Subcutaneous adipose tissue (tissue), 4 donors: ENCODE results near the gene GMCL2. TPM values are rescaled to one million over a fixed set of nuclear protein-coding genes. Genes with fewer than 3 reads are reported as not detected.

Experiments used
- CTCF ChIP-seq: fragments of 450-650 bp; IDR thresholded peaks from one replicate; pipeline ENCODE4 v1.5.1; 2016; ENCODE audit warnings: low read depth, mild to moderate bottlenecking, control low read depth, antibody characterized with exemption, moderate library complexity
- total RNA-seq, 4 donors: library from RNA; depleted of rRNA; stranded (reverse); fragments of >200 nt; gene quantifications; one replicate each; pipeline ENCODE4 v1.1.0, GENCODE V29; 2016

Gene GMCL2
- total RNA-seq, 4 donors from 2014 or later = not detected

- TF ChIP-seq CTCF = no peak
These were observed 38.0 kb upstream of the GMCL2 start for GRCh38 chr5:178225174-178225573.

- TF ChIP-seq CTCF = no peak
These were observed 37.2 kb upstream of the GMCL2 start for GRCh38 chr5:178224403-178224802.

GRCh38 chr5:178223828-178224335 lies 36.7 kb upstream of the GMCL2 start:
- no peak for TF ChIP-seq CTCF

- TF ChIP-seq CTCF = no peak
These were observed 36.1 kb upstream of the GMCL2 start for GRCh38 chr5:178223196-178223773.

- no peak for TF ChIP-seq CTCF
These were observed 35.1 kb upstream of the GMCL2 start for GRCh38 chr5:178222292-178222691.

GRCh38 chr5:178221853-178222252 lies 34.7 kb upstream of the GMCL2 start:
- no peak for TF ChIP-seq CTCF

- TF ChIP-seq CTCF = no peak
These were observed 34.1 kb upstream of the GMCL2 start for GRCh38 chr5:178221282-178221681.
